Spleen (tissue), 7 donors: ENCODE data around the gene ALKBH4.

Source experiments
- CTCF ChIP-seq, 11 experiments: fragments of 200-600 bp in 7 of 11; fragments of 450-650 bp in 4 of 11; sonication (generic) in 4 of 11; IDR thresholded peaks in 8 of 11; conservative IDR thresholded peaks in 3 of 11; 1 replicate in 7 of 11; 2 replicates in 4 of 11; pipeline versions ENCODE4 v1.4.0 to v1.8.0; 2016 to 2021; ENCODE audit warnings: antibody characterized with exemption in 11 of 11, inconsistent platforms in 4 of 11, mild to moderate bottlenecking in 1 of 11
- POLR2AphosphoS5 ChIP-seq, 3 donors: sonication (generic); formaldehyde crosslinking; IDR thresholded peaks; one replicate each; pipeline ENCODE4 v1.5.1; 2017; ENCODE audit warnings: antibody characterized with exemption in 3 of 3
- donor health status: DM: no; HTN: no; CAD: no; lungs with moderate emphysema.
- donor health status: DM: no; HTN: no; CAD: no.
- donor health status: DM: no; HTN: no; CAD: no.

- peak in 1 of 3 donors; percentile 11 for TF ChIP-seq POLR2AphosphoS5 (IDR thresholded peaks at IDR 0.05)
- TF ChIP-seq CTCF (IDR thresholded peaks at IDR 0.05 in 8 of 11, conservative IDR thresholded peaks at IDR 0.05 in 3 of 11) = no peak
Measured at GRCh38 chr7:102454468-102454867, 10.2 kb downstream of the ALKBH4 start.
